HFF-Myc (cell line): ENCODE measurements around the gene HIVEP3.

Experiments
- DNase-seq: peaks from one replicate; pipeline ENCODE4 v3.0.0-alpha.2; 2011; ENCODE audit warnings: low read depth; ENCODE audit errors: extremely low read depth
- H3K4me3 ChIP-seq: replicated peaks from 2 replicates; pipeline ENCODE4 v1.5.1; 2011; ENCODE audit warnings: low read depth, mild to moderate bottlenecking, control low read depth, low read length
- CTCF ChIP-seq: IDR thresholded peaks from 2 replicates; pipeline ENCODE4 v1.5.1; 2012; ENCODE audit warnings: mild to moderate bottlenecking, low read depth, low read length, control low read depth; ENCODE audit errors: missing control alignments

HIVEP3 gene

GRCh38 chr1:41666981-41667631 lies 251.6 kb downstream of the HIVEP3 start:
- no peak for TF ChIP-seq CTCF
- H3K4me3 ChIP-seq: no peak overlapping the region
- DNase-seq: no peak

GRCh38 chr1:41665962-41666917 lies 252.5 kb downstream of the HIVEP3 start:
- H3K4me3 ChIP-seq: no peak overlapping the region
- no peak for TF ChIP-seq CTCF
- DNase-seq: no peak

GRCh38 chr1:41664861-41665640 lies 253.7 kb downstream of the HIVEP3 start:
- no peak for TF ChIP-seq CTCF
- peak; percentile 62 for DNase-seq
- no peak overlapping the region for H3K4me3 ChIP-seq

GRCh38 chr1:41663671-41664400 lies 254.9 kb downstream of the HIVEP3 start:
- no peak for TF ChIP-seq CTCF
- DNase-seq: no peak
- H3K4me3 ChIP-seq: no peak overlapping the region

- no peak for TF ChIP-seq CTCF
- H3K4me3 ChIP-seq: peak overlapping the region; percentile 40
- no peak for DNase-seq
Measured at GRCh38 chr1:41662765-41663437, 255.8 kb downstream of the HIVEP3 start.
